Measurements from ENCODE around the gene TOX3. TPM values are rescaled to one million over a fixed set of nuclear protein-coding genes. Genes with fewer than 3 reads are reported as not detected.

Gene TOX3
- total and polyA plus RNA-seq, 2 donors (not counting 3 experiments of a cell fraction or from before 2014, with no cell fraction given) = not detected

DNA sequence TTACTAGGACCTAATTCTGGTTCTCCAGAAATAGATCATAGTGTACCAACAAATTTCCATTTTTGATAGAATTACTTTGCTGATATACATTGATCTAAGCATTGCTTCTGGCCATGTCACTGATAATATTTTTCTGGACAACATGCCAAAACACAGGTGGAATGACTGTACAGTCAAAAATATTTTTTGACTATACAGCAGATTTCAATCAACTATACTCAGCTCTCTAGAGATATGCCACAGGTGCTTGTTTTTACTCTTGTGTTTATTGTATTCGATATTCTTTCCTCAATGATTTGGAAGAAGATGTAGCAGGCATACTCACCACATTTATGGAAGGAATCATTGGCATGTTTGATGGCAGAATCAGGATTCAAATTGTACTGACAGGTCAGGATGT, 21.6 kb upstream of the TOX3 start:
- no peak for FAIRE-seq
- Histone ChIP-seq H2AFZ (ENCODE audit: low read depth, low read length) (no peak overlapping the region), H3K36me3 (ENCODE audit: control insufficient read depth in 2 of 2, extremely low read depth in 1 of 2, insufficient read depth in 2 of 2, low read length in 2 of 2) (no peaks in the 10 kb centered on the region), H3K9ac (replicated peaks; ENCODE audit: extremely low read depth, insufficient read depth, low read length) (no peak overlapping the region), H3K27ac (ENCODE audit: insufficient read depth, low read depth, low read length) (no peak overlapping the region), H4K20me1 (replicated peaks; ENCODE audit: control insufficient read depth, extremely low read depth, insufficient read depth, low read length) (no peaks in the 10 kb centered on the region), H3K4me3 (replicated peaks in 1 of 3; ENCODE audit: insufficient read depth in 1 of 3, low read depth in 1 of 3, low read length in 3 of 3) (no peak overlapping the region), H3K9me3 (replicated peaks; ENCODE audit: control insufficient read depth, insufficient read depth, low read length) (no peaks in the 10 kb centered on the region), H3K9me1 (replicated peaks; ENCODE audit: control insufficient read depth, extremely low read depth, insufficient read depth, low read length) (no peaks in the 10 kb centered on the region), H3K4me1 (ENCODE audit: control insufficient read depth, extremely low read depth, insufficient read depth, low read length) (no peaks in the 10 kb centered on the region), H3K79me2 (ENCODE audit: control insufficient read depth, insufficient read depth, low read length) (no peaks in the 10 kb centered on the region), H3K27me3 (ENCODE audit: control insufficient read depth in 2 of 2, insufficient read depth in 2 of 2, low read length in 2 of 2) (no peaks in the 10 kb centered on the region), H3K4me2 (ENCODE audit: insufficient read depth, low read length) (no peak overlapping the region)
- BruUV-seq (replicated peaks) = no TSS peak
- CTCF ChIA-PET = no interaction called here
- intact Hi-C loops (cut with micrococcal nuclease) (no loop called here), dilution Hi-C loops (cut with MboI; ENCODE audit: extremely low pct_ligation_motif_present, low sequenced_read_pairs) (no loop called here)
- DNase-seq (ENCODE audit: low read depth, low spot score) = no peak
- POLR2A ChIA-PET = no interaction called here
- TF ChIP-seq JUN (IDR thresholded peaks at IDR 0.05; ENCODE audit: borderline replicate concordance, insufficient read depth, insufficient read length, low read depth) (no peak), POLR2A (IDR thresholded peaks at IDR 0.05; ENCODE audit: low read depth, low read length) (no peak), FOS (IDR thresholded peaks at IDR 0.05; ENCODE audit: borderline replicate concordance, insufficient read depth, low read length) (no peak), POLR2AphosphoS5 (IDR thresholded peaks at IDR 0.05; ENCODE audit: insufficient read depth, low read depth, low read length) (no peak), EZH2 (IDR thresholded peaks at IDR 0.05; ENCODE audit: borderline replicate concordance, low read depth, low read length, severe bottlenecking) (no peak), GATA2 (IDR thresholded peaks at IDR 0.05; ENCODE audit: insufficient read depth, insufficient read length, low read depth, low read length) (no peak), MYC (IDR thresholded peaks at IDR 0.05; ENCODE audit: low read depth, low read length) (no peak)
- TF ChIP-seq, protein P1, sequence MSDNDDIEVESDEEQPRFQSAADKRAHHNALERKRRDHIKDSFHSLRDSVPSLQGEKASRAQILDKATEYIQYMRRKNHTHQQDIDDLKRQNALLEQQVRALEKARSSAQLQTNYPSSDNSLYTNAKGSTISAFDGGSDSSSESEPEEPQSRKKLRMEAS (IDR thresholded peaks at IDR 0.05; ENCODE audit: insufficient read depth, insufficient read length) = no peak
- TF ChIP-seq, protein P2, sequence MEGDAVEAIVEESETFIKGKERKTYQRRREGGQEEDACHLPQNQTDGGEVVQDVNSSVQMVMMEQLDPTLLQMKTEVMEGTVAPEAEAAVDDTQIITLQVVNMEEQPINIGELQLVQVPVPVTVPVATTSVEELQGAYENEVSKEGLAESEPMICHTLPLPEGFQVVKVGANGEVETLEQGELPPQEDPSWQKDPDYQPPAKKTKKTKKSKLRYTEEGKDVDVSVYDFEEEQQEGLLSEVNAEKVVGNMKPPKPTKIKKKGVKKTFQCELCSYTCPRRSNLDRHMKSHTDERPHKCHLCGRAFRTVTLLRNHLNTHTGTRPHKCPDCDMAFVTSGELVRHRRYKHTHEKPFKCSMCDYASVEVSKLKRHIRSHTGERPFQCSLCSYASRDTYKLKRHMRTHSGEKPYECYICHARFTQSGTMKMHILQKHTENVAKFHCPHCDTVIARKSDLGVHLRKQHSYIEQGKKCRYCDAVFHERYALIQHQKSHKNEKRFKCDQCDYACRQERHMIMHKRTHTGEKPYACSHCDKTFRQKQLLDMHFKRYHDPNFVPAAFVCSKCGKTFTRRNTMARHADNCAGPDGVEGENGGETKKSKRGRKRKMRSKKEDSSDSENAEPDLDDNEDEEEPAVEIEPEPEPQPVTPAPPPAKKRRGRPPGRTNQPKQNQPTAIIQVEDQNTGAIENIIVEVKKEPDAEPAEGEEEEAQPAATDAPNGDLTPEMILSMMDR (IDR thresholded peaks at IDR 0.05; ENCODE audit: extremely low read depth in 1 of 2, insufficient read depth in 1 of 2, low read depth in 1 of 2, low read length in 2 of 2) = no peak
